Epidermal melanocyte (primary cell): Measurements from ENCODE around the gene ANKRD55.
"Not testable (repeated sequence)": the region's sequence is repeated elsewhere in the genome, so short reads cannot be mapped to it uniquely, and the experiment has no call there.

ENCODE experiments used
- DNase-seq: peaks from one replicate; pipeline ENCODE4 v3.0.0; 2011; ENCODE audit warnings: low spot score; ENCODE audit not compliant: insufficient read length

Gene ANKRD55

DNA sequence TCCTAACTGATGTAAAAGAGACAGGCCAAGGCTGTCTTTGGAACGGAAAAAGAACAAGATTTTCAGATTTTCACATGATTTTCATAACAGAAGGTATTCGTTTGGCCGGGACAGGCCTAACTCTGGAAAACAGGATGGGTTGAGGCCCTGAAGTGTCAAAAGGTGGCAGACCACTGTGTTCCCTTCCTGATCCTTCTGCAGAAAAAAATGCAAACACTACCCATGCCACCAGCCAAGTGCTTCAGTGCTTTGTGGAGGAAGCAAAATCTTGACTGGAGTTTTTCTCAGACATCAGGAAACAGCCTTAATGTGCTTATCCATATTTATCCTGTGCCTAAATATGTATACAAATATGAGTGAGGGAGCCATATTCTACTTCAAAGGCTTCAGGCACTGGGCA lies 124.9 kb downstream of the ANKRD55 start:
- DNase-seq: no peak

DNA sequence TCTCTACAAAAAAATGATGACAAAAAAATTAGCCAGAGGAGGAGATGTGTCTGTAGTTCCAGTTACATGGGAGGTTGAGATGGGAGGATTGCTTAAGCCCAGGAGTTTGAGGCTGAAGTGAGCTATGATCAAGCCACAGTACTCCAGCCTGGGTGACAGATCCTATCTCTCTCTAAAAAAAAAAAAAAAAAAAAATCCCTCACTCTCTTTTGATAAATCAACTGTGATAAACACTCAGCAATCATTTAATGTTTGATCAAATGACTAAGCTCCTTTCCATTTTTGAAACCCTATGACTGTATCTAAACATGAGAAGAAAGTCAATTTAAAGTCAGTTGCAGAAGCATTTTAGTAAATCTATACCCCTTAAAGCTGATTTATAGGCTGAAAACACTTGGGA lies 126.3 kb downstream of the ANKRD55 start:
- no peak for DNase-seq

DNA sequence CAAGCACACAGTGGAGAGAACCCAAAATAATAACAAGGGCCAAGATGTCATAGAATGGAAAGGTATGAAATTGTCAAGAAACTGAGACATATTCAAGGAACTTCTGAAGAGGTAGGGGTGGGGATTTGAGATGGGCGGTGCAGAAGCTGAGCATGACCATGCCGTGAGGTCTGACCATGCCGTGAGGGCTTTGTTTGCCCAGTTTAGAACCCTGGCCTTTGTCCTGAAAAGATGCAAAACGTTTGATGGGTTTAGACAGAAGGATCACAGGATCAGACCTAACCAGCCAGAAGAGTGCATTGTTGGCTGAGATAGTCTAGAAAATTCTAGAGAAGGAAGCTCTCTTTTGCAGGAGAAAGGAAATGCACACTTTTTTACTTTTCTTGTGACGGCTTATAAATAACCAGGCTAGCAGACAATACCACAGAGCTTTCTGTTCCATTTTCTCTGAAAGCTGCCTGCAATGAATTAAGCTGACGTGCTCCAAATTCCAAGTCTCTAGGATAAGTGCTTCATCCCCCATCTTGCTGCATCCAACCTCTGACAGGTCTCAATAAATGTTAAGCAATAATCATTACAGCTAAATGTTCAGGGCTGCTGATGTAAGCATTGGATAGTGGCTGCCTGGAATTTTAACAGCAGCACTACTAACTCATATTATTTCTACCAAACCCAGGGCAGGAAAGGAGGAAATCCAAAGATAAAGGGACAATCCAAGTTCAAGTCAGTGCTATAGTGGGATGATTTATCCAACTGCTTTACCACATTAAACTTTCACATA lies 127.4 kb downstream of the ANKRD55 start:
- no peak for DNase-seq

DNA sequence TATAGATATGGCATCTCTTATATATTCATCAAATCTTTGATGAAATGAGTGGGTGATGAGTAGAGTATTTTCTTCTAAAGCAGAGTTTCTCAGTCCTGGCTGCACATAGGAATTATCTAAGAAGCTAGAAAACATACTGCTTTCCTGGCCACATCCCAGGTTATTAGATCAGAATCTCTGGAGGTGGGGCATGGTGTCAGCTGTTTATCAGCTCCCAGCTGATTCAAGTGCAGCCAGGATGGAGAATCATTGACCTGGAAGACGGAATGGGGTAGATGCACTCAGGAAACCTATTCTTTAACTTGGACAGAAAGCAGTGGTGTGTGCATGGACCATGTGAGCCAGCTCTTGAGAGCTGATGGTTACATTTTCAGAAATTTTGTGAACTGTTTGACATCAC lies 130.2 kb downstream of the ANKRD55 start:
- DNase-seq: no peak

DNA sequence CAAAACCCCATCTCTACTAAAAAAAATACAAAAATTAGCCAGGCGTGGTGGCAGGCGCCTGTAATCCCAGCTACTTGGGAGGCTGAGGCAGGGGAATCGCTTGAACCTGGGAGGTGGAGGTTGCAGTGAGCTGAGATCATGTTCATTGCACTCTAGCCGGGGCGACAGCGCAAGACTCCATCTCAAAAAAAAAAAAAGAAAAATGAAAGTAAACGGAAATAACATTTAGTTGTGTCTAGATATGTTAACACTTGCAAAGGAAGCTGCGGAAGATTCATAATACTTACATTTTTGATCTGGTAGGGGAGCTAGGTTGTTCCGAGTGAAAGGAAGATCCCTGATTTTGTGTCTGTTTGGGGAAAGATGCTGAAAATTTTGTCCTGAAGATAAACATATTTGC lies 130.9 kb downstream of the ANKRD55 start:
- DNase-seq: not testable (repeated sequence)

DNA sequence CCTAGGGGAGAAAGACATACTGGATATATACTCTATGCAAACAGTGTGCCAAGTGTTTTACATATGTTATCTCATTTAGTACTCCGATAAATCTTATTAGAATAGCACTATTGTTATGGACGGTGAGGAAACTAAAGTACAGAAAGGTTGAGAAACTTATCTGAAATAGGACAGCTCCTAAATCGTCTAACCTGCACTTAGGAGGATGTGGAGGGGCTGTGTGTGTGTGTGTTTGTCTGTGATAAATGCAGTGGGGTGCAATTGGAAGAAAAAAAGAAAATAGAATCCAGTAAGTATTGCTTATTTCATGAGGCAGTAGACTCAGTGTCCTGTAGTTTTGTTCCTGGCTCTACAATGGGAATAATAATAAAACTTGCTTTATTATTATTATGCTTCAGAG lies 131.9 kb downstream of the ANKRD55 start:
- no peak for DNase-seq

DNA sequence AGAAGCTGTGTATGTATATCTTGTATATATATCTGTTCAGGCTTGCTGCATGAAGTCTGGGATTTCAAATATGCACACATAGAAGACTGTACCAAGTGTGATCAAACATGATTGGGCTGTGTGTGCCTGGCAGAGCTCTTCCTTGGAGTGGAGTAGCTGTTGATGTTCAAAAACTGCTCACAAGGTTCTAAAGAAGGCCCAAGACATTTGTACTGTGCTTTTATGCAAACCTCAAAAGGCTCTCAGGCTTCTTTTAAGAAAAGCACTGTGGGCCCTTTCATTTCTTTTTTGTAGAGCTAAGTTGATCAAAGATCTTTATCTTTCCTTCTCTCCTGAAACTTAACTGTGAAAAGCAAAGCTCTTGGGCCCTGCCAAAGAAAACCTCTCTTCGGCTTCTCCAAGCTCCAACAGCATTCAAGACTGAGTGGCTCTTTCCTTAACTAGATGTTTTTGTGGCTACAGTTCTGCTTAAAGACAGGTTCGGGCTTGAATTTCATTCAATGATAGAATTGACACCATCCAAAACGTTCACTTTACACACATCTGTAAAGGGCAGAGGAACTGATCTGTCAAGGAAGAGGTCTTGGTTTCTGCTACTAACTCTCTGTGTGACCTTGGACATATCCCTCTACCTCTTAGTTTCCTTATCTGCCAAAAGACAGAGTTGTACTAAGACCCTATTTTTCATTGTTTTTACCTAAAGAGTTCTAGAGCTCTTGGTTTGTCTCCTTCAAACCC lies 132.5 kb downstream of the ANKRD55 start:
- DNase-seq: no peak

DNA sequence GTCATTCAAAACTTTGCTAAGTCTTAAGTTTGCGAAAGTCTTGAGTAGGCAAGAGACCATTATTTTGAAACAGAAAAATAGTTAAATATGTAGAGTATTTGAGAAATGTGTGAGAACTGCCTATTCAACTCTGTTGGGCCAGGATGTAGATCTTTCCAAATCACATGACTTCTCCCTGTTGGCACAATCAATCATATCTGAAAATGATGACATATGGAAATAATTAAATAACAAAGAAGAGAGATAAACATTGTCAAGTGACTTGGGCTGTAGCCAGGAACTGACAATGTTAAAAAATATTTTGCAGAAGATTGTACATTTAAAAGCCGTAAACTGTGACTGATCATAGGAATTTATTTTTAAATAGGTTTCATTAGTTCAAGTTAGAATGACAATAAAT lies 133.8 kb downstream of the ANKRD55 start:
- DNase-seq: no peak

DNA sequence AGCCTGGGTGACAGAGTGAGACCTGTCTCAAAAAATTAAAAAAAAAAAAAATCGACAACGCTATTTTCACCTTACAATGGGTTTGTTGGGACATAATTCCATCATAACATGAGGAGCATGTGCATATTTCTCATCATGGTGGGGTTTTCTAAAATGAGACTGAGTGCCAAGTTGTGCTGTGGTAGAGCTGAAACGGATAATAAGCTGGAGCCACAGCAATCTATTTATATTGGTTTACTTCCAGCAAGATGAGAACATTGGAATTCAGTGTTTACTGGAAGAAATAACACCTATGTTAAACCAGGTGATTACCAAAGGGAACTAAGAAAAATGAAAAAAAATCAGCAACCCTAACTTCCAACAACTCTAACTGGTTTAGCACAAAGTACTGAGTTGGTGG lies 136.1 kb downstream of the ANKRD55 start:
- no peak for DNase-seq

DNA sequence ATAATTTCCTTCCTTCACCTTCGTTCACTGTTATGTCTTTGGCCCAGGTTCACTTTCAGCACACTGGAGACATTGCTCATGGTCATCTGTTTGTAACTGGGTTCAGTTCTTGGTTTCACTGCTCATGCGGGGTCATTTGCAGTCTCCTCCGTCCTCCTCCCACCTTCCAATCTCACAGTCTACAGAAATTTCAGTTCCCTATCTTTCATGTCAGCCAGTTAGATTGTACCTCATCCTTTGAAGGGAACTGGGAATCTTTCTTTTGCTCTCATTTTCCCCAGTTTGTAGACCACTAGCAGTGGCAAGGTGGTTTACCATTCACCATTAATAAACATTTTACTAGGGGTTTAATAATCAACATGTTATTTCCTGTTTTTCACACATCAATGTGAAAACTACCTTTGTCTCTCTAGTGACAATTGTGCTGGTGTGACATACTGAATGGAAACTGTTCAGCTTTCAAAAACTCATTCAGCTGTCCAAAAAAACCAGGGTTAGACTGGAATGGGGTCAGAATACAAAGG lies 137.5 kb downstream of the ANKRD55 start:
- DNase-seq: no peak

DNA sequence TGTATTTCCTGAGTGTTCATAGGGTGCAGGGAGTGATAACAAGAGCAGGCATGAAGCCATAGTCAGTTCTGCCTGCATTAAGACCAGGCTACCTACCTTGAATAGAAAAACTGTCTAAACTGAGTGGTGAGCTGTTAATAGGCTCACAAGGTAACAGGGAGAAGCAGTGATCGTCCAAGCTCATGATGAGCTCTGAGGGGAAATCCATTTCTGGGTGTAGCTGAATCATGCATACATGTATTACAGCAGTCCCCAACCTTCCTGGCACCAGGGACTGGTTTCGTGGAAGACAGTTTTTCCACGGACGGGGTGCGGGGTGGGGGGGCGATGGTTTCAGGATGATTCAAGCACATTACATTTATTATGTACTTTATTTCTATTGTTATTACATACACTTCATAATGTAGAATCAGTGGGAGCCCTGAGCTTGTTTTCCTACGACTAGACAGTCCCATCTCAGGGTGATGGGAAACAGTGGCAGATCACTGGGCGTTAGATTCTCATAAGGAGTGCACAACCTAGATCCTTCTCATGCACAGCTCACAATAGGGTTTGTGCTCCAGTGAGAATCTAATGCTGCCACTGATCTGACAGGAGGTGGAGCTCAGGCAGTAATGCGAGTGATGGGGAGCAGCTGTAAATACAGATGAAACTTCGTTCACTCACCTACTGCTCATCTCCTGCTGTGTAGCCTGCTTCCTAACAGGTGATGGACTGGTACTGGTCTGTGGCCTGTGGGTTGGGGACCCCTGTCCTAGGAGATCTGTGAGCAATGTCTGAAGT lies 138.4 kb downstream of the ANKRD55 start:
- no peak for DNase-seq

DNA sequence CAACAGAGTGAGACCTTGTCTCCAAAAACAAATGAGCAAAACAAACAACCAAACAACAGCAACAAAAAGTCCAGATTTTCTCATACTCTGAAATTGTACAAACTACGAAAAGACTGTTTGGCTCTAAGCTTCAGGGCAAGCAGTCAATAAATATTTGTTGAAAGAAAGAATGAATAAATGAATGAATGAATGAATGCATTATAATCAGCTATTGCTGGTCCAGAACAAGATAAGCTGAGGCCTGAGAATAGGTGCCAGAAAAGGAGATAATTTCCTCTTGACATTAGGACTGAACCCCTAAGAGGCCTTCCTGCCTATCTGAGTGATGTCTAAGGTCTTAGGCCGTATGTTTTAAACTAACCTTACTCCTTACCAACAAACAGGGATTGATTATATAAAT lies 139.2 kb downstream of the ANKRD55 start:
- DNase-seq: no peak

DNA sequence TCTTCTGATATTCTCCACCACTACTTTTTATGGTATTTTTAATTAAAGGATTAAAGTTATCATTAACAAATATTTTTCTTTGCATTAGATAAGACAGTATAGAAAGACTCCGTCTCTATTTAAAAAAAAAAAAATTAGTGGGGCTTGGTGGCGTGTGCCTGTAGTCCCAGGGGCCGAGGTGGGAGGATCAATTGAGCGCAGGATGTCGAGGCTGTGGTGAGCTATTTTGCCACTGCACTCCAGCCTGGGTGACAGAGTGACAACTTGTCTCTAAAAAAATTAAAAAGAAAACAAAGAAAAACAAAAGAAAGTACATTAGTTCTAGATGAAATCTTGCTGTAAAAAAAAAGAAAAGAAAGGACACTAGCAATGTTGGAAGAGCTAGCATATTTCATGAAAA lies 141.0 kb downstream of the ANKRD55 start:
- no peak for DNase-seq

DNA sequence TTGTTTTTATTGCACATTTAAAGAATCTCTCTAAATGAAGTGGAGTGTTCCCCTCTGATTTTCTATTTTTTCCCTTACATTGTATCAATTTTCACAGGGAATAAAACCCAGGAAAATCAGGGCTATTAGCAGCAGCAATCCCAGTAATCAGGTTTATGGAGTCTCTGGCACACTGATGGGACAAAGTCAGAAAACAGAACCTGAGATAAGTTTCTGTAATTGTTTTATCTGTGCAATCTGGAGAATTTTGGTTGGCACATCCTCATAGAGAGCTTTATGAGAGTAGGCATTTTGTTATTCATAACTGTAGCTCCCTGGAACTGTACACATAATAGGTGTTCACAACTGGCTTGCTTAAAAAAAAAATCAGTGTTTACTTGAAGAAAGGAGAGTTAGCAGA lies 141.5 kb downstream of the ANKRD55 start:
- no peak for DNase-seq

DNA sequence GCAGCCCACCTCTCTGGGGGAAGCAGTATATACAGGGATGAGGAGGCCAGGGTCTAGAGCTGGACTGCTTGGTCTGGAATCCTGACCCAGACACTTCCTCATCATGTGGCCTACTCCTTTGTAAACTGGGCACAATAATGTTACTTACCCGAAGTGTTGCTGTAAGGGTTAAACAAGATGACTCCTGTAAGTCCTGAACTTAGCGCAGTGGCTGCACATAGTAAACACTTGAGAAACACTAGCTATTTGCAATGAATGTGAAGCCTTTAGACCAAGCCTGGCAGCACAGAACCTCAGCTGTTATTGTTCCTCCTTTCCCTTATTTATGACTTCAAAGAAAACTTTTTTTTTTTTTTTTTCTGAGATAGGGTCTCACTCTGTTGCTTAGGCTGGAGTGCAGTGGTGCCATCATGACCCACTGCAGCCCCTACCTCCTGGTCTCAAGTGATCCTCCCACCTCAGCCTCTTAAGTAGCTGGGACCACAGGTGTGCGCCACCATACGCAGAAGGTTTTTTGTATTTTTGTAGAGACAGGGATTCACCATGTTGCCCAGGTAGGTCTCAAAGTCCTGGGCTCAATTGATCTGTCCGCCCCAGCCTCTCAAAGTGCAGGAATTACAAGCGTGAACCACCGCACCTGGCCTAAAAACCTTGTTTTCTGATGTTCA lies 142.2 kb downstream of the ANKRD55 start:
- no peak for DNase-seq

DNA sequence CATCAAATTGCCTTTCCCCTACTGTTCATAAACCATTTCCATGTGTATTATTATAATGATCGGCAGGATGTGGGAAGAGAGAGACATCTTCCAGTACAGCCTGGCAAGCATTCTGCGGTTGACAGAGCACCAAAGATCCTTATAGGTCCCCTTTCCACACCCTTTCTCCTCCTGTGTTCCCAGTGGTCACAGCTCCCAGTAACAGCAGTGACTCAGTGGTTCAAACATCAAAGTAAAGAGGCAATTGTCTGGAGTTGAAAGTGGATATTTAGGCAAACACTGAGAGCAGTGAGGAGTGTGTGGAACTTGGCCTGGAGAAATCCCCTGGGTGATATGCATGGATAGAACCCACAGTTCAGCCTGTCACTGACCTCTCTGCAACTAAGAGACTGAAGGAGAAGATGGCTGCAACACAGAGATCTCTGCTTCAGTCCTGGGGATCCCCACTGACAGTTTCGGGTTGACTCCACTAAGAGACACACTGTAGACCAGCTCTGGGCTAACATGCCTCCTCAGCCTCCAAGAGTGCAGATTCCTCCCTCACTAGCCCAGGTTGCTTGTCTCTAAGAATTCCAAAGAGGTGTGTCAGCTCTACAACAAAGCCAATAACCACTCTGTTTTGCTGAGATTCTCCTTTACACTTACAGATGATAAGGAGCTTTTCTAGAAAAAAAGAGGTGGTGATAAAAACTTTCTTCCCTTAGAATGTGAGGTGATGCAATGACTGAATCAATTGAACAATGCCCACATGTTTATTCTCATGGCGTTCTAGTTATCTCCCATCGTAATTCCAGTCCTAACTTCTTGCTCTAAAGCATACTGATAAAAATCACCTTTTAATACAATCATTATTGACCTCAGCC lies 143.9 kb downstream of the ANKRD55 start:
- no peak for DNase-seq

DNA sequence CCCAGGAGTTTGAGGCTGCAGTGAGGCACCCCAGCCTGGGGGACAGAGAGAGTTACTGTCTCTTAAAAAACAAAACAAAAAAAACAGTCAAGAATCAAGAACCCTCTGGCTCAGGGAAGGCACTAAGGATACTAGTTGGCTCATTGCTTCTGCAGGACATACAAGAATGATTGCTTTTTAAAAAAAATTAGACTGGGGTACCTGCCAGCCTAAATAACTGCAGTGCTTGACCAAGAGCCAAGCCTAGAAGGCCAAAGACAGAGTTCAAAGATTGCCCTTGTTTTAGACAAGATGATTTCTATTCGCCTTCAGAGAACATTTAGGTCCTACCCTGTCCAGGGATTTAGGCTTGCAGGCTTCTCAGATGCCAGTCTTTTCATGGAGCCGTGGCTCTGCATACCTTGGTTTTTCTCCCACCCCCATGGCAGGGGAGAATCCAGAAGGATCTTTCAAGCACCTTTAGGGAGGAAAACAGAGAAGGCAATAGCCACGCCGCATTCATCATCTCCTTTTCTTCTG lies 144.6 kb downstream of the ANKRD55 start:
- DNase-seq: no peak

DNA sequence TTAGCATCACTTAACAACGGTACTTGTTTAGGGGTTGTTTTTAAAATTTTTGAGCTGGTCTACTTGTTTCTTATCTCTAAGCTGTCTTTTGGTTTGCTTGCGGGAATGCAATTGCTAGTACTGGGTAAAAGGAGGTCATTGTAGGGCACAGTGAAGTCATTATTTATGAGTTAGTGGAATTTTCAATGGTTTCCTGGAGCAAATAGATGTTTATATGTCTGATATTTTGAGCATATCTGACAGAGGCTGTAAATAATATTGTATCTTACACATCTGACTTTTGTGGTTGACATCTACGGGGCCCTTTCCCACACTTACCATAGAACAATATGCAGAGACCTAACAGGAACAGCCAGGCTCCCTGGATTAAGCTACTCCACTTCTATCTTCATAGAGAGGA lies 147.9 kb downstream of the ANKRD55 start:
- DNase-seq: no peak

DNA sequence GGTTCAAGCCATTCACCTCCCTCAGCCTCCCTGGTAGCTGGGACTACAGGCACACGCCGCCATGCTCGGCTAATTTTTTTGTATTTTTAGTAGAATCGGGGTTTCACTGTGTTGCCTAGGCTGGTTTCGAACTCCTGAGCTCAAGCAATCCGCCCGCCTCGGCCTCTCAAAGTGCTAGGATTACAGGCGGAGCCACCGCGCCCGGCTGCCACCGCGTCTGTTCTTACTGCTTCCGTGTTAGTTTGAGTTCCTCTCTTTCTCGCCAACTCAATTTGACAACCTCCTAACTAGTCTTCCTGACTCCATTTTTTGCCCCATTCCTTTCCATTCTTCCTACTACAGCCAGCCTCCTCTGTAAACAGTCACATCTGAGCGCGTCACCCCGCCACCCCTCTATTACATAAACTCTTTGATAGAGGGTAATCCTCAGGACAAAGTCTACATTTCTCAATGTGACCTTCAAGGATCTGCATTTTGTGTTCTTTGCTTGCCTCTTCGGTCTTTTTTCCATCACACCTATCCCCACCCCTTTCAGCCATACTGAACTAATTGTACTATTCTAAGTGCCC lies 149.8 kb downstream of the ANKRD55 start:
- no peak for DNase-seq
